GM21447 (cell line): ENCODE data around the gene DNAAF2.
"Not testable (repeated sequence)": the region's sequence is repeated elsewhere in the genome, so short reads cannot be mapped to it uniquely, and the experiment has no call there.

Experiments
- ATAC-seq: cut with Tn5 transposase; IDR thresholded peaks from one replicate; pipeline ENCODE4 v1.9.1; 2021; ENCODE audit not compliant: unreplicated experiment

DNAAF2 gene

DNA sequence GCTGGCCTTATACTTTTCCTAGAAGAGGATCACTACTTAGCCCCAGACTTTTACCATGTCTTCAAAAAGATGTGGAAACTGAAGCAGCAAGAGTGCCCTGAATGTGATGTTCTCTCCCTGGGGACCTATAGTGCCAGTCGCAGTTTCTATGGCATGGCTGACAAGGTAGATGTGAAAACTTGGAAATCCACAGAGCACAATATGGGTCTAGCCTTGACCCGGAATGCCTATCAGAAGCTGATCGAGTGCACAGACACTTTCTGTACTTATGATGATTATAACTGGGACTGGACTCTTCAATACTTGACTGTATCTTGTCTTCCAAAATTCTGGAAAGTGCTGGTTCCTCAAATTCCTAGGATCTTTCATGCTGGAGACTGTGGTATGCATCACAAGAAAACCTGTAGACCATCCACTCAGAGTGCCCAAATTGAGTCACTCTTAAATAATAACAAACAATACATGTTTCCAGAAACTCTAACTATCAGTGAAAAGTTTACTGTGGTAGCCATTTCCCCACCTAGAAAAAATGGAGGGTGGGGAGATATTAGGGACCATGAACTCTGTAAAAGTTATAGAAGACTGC, 12.9 kb downstream of the DNAAF2 start:
- no peak for ATAC-seq

DNA sequence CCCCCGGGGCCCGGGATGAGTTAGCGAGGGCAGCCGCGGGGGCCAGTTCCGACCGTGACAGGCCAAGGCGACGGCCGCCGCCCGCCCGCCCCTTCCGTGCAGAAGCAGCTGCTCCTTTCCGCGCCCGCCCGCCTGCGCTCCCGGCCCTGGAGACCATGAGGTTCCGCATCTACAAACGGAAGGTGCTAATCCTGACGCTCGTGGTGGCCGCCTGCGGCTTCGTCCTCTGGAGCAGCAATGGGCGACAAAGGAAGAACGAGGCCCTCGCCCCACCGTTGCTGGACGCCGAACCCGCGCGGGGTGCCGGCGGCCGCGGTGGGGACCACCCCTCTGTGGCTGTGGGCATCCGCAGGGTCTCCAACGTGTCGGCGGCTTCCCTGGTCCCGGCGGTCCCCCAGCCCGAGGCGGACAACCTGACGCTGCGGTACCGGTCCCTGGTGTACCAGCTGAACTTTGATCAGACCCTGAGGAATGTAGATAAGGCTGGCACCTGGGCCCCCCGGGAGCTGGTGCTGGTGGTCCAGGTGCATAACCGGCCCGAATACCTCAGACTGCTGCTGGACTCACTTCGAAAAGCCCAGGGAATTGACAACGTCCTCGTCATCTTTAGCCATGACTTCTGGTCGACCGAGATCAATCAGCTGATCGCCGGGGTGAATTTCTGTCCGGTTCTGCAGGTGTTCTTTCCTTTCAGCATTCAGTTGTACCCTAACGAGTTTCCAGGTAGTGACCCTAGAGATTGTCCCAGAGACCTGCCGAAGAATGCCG, 13.7 kb downstream of the DNAAF2 start:
- ATAC-seq: peak; percentile 18

DNA sequence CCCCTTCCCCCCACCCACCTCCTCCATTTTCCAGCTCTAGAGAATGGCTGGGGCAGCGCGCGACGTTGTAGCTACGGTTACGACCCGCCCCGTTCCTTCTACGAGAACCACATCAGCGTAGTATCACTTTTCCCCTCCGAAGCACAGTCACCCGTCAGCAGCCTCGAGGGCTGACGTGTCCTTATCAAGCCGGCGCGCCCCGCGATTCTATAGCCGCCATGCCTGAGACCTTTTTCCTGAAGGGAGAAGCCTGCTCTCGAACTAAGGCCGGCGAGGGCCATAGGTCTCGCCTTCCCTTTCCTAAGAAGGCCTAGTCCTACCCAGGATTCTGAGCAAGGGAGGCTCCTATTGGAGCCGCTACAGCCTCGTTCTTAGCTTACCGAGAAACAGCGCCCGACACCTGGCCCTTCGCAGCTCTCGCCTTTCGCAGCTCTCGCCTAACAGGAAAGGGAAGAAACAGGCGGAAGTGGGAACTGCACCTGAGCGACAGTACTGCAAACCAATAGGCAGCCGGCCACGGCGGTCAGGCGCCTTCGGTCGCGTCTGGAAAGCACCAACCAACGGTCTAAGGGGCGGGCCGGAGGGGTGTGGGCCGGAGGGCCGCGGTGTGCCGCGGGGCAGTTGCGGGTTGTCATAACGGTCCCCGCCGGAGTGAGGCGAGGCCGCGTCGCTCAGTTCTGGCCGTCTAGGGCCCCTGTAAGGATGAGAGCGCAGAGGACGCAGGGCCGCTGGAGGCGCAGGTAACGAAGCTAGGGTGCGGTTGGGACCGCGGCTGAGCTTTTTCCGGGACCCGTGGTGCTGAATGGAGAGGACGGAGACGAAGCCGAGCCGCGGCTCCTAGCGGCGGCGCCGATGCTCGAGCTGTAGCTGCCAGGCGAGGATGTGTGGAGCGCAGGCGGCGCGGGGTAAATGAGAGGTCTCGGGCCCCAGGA, 14.6 kb downstream of the DNAAF2 start, which contains the start of the genes MGAT2 and RPL36AL:
MGAT2 (plus strand) TSS at position 618 of the 932 bp plus-strand sequence. CDS start 470 bp downstream, outside the sequence.
RPL36AL (minus strand) TSS at position 445 of the 932 bp plus-strand sequence. CDS start 1,522 bp downstream, outside the sequence.
- ATAC-seq: peak; percentile 92

DNA sequence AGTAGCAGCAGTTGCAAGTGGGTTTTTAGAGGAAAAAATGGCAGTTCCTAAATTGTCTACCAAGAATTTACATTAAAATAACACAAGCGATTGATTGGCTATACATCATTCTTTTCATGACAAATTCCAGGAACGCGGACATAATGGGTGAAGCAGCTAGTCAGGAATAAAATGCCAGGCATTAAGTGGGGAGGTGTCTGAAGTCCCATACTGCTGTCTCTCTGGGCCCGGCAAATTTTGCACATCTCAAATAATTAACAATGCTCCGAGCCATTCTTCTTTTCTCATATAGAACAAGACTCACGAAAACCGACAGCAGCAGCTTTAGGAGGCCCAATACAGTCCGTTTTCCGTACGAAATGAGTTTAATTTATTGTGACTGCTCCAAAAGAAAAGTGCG, 15.3 kb downstream of the DNAAF2 start:
- ATAC-seq: no peak

DNA sequence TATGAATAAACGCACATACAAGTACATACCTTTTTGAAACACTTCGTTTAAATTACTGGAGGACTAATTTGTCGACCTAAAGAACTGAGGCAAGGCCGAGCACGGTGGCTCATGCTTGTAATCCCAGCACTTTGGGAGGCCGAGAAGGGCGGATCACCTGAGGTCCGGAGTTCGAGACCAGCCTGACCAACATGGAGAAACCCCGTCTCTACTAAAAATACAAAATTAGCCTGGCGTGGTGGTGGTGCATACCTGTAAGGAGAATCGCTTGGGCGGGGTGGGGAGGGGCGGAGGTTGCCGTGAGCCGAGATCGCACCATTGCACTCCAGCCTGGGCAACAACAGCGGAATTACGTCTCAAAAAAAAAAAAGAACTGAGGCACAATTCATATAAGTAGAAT, 15.8 kb downstream of the DNAAF2 start:
- not testable (repeated sequence) for ATAC-seq

DNA sequence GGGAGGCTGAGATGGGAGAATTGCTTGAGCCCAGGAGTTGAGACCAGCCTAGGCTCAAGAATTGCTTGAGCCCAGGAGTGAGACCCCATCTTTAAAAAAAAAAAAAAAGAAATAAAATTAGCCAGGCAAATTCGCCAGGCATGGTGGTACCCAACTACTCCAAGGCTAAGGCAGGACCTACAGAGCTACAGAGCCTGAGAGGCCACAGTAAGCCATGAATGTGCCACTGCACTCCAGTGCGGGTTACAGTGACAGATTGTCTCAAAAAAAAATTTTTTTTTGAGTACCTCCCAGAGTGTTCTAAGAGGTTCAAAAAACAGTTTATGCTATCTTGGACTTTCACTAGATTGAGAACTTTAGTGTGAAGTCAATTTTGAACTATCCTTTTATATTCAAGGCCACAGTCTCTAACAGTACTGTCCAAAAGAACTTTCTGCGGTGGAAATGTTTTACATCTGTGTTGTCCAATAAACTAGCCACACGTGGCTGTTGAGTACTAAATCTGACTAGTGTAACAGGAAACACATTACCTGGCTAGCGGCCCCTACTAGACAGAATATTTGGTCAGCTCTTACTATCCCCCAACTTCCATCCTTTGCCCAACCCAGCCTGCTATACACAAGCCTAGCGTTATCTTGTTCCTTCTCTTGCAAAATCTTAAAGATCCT, 17.1 kb downstream of the DNAAF2 start:
- ATAC-seq: no peak

DNA sequence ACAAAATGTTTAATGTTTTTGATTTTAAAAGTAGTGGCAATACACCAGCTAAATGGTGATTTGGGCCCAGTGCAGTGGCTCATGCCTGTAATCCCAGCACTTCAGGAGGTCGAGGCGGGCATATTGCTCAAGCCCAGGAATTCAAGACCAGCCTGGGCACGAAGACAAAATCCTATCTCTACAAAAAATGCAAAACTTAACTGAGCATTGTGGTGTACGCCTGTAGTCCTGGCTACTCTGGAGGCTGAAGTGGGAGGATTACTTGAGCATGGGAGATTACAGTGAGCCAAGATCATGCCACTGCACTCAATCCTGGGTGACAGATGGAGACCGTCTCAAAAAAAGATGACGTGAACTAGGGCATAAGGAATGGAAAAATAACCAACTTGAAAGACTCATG, 19.3 kb downstream of the DNAAF2 start:
- ATAC-seq: no peak

DNA sequence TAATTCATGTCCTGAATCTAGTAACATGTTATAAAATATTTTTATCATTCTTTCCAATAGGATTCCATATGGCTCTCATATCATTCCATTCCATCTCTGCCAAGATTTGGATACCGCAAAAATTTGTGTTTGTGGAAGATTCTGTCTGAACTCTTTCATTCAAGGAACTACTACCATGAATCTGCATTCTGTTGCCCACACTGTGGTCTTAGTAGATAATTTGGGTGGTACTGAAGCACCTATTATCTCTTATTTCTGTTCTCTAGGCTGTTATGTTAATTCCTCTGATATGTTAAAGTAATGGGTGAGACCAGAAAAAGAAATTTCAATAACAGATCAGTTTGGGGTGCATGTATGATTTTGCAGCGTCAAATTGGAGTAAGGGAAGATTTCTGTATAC, 20.8 kb downstream of the DNAAF2 start:
- ATAC-seq: no peak

DNA sequence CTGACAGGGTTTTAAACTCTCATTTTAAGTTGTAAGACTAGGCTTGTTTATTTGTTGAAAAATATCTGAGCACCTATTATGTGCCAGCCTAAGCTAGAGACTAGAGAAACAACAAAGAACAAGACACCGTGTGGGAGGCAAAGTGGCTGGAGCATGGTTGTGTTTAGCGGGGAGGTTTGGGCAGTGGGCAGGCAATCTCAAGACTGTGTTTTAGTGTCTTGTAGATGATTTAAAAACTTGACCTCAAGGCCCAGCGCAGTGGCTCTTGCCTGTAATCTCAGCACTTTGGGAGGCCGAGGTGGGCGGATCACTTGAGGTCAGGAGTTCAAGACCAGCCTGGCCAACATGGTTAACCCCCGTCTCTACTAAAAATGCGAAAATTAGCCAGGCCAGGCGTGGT, 22.4 kb downstream of the DNAAF2 start:
- no peak for ATAC-seq

DNA sequence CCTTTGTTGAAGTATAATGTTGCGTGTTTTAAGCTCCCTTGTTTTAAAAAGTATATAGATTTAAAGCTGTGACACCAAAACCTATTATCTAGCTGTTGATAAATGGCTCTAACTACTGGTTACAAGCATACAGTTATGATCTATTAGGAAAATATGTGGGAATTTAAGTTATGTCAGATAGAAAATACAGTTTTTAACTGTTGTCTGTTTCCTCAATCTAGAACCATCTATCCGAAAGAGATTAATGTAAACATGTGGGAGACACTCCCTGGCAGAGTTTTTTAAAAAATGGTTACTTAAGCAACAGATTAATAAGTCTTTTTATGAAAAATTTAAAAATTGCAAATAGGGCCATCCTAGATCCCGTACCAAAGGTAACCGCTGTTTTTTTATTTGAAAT, 22.8 kb downstream of the DNAAF2 start:
- no peak for ATAC-seq

DNA sequence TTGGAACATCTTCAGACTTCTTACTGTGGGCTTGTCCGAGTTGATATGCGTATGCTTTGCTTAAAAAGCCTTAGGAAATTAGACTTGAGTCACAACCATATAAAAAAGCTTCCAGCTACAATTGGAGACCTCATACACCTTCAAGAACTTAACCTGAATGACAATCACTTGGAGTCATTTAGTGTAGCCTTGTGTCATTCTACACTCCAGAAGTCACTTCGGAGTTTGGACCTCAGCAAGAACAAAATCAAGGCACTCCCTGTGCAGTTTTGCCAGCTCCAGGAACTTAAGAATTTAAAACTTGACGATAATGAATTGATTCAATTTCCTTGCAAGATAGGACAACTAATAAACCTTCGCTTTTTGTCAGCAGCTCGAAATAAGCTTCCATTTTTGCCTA, 27.5 kb downstream of the DNAAF2 start:
- no peak for ATAC-seq

DNA sequence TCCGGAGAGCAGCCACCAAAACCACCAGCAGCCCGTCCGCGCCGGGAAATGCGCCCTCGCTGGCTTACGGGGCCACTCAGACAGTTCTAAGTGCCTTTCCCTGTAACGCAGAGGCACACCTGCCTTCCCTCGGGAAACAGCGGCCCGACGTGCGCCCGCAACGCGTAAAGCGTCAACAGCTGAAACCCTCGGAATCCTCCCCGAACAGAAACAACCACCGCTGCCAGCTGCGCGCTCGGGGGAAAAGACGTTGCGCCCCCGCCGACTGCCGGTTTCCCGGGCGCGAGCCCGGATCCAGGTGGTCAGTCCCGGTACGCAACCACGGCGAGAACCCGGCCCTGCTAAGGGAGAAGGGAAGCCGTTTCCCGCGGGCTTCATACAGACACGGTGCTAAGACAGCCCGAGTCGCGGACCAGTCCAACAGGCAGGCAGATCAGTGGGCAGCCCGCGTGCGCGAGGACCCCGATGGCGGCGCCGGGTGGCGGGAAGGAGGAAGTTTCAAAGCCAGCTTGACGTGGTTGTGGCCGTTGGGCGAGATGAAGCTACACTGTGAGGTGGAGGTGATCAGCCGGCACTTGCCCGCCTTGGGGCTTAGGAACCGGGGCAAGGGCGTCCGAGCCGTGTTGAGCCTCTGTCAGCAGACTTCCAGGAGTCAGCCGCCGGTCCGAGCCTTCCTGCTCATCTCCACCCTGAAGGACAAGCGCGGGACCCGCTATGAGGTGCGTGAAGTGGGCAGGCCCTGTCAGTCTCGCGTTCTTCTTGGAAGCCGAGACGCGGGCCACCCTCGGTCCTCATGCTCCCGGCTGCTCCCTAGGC, 36.4 kb downstream of the DNAAF2 start, which contains the start of gene LRR1:
LRR1 (plus strand) TSS at position 456 of the 816 bp plus-strand sequence; CDS start at position 537, 81 bp downstream.
- peak; percentile 50 for ATAC-seq

DNA sequence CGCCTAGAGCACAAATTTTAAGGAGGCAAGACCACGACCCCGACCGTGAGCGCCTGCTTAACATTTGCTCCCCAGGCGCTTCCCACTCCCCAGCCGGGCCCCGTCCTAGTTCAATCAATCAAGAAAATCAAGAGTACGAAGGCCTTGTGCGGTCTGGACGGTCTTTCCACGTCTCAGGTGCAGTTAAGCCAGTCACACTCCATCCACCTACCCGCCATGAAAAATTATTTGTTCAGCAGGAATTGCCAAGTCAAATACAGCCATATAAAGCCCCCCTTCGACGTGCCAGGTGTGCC, 36.9 kb downstream of the DNAAF2 start:
- ATAC-seq: peak; percentile 0

DNA sequence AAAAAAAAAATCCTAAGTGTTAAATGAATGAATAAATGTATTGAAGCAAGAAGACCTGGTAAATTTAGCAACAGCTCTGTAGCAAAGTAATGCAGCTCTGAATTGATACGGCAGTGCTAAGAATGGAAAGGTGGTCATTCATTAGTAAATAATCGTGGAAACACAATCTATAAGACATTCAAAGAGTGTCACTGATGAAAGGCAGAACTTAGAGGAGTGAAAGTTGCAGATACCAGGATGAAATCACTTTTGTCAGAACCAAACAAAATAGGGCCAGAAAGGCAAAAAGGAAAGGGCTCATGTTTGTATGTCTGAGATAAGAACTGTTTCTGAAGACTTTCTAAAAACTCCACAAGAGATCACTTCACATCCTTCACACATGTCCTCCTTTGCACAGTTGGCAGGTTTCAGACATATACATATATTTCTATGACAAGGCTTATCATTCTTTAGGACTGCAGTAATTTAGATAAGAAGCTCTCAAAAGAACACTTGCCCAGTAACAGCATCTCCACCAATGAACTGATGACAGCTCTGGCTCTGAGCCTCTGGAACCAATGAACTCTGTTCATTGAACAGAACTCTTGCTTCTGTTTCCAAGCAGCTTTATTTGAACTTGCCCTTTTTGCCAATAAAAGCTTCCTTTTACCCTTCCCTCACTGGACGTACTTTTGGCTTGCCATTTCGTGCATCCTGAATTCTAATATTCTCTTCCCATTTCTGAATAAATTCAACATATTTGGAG, 40.5 kb downstream of the DNAAF2 start:
- no peak for ATAC-seq

DNA sequence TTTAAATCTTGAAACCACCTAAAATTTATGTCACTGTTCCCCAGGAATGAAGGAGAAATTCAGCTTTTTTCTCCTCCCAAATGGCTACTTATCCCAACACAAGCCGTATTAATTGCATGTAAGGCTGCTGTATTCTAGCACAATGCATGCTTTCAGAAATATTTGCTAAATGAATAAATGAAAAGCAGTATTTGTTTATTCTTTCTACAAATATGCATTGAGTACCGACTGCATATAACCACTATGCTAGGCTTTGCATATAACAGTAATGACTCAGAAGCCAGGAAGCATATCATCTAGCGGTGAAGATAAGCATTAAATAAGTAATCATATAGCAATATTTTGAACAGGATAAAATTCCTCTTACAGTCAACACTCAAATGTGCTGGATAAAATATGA, 42.0 kb downstream of the DNAAF2 start:
- no peak for ATAC-seq

DNA sequence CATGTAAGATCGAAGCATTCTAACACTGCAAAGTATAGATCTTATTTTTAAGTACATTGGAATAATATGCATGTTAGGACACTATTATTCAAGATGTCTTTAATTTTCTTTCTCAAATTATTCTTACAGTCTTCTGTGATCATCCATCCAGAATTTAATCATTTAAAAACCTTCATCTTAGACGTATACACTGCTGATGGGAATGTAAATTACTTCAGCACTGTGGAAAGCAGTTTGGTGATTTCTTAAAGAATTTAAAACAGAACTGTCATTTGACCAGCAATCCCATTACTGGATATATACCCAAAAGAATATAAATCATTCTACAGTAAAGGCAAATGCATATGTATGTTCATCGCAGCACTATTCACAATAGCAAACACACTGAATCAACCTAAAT, 45.7 kb downstream of the DNAAF2 start:
- ATAC-seq: no peak

DNA sequence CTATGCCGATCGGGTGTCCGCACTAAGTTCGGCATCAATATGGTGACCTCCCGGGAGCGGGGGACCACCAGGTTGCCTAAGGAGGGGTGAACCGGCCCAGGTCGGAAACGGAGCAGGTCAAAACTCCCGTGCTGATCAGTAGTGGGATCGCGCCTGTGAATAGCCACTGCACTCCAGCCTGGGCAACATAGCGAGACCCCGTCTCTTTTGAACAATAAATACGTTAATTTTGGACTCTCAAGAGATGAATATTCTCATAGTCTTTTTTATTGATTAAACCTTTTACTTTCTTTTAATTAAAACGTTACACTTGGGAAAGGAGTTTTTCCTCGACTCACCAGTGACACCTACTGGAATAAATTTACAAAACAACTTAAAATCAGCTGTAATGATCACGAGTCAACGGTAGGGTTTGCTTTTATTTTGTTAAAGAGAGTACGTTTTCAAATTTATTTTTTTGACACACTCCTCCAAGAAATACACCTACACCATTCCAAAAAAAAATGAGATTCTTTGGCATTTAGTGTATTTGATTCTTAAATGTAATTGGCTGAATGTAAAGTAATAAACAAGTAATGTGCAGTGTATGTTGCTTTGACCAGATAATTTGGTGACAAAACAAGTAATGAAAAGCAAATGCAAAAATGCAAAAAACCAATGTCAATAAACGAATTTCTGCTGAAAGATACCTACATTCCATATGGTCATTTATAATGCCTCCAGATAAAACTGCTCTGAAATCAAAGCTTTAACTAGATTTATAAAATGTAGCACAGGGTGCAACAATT, 48.2 kb downstream of the DNAAF2 start:
- ATAC-seq: peak; percentile 30

DNA sequence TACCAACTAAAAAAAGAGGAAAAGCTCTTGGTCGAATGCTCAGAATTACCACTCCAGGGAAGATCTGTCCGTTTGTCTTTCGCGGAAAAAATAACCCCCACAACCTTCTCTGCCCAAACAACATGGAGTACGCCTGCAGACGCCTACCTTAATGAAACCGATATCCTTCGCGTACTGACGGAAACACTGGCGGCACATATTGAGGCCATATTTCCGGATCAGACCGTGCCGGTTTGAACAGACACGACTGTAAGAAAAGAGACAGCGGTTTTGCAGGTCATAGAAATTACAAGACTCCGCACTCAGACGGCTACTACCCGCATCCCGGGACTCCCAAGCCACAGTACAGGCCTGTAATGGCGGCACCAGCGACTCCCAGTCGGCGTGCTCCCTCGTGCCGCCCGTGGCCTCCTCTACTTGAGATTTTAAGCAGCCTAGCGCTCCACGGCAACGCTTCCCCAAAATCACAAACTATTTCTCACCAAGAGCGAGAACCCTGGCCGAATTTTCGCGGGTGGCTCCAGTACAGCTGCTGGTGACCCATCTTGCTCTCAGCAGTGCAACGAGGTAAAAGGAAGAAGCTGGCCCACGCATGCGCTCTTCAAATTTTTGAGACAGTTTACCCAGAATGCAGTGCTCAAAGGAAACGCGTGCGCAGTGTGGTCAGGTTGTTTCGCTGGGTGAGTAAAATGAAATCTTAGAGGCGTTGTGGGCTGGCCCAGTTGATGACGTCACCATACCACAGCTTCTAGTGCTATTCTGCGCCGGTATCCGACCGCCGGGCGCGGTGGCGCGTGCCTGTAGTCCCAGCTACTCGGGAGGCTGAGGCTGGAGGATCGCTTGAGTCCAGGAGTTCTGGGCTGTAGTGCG, 49.0 kb downstream of the DNAAF2 start, which contains the start of gene RPS29:
RPS29 (minus strand) TSS at position 578 of the 870 bp plus-strand sequence; CDS start at position 544, 34 bp downstream.
- peak; percentile 88 for ATAC-seq
